ENCODE measurements around the gene PCDH9. TPM values are rescaled to one million over a fixed set of nuclear protein-coding genes. Genes with fewer than 3 reads are reported as not detected.

Gene PCDH9
- total RNA-seq, result 126 TPM

GRCh38 chr13:67229481-67230403, at the start of gene PCDH9:
Gene PCDH9, minus strand, starts transcription at chr13:67230336. Its CDS starts 1,896 bp downstream, at chr13:67228440.

Small RNA genes lying within 50 kb of the gene (small RNA-seq; reads per million reads assigned to genes)
- not detected for gene RNU7-87P (ENCODE audit: low replicate concordance)
